ENCODE measurements around the gene THSD7B. TPM values are rescaled to one million over a fixed set of nuclear protein-coding genes. Genes with fewer than 3 reads are reported as not detected.

THSD7B gene
- total RNA-seq, 2 donors from 2014 or later: 0.51 to 5.4 TPM

GRCh38 chr2:137167651-137168050 is 402.3 kb downstream of the THSD7B start:
- WGBS: 79% methylated on average over 3 of the region's 3 CpGs
- Histone ChIP-seq H3K4me3 (no peak overlapping the region), H3K27me3 (replicated peaks; ENCODE audit: insufficient read depth) (no peaks in the 10 kb centered on the region), H3K27ac (no peak overlapping the region), H3K4me1 (replicated peaks) (no peaks in the 10 kb centered on the region), H3K36me3 (no peaks in the 10 kb centered on the region), H3K9me3 (no peaks in the 10 kb centered on the region)
- DNase-seq (ENCODE audit: low spot score): no peak
- TF ChIP-seq POLR2A (IDR thresholded peaks at IDR 0.05) (no peak), POLR2AphosphoS5 (IDR thresholded peaks at IDR 0.05) (no peak), CTCF (IDR thresholded peaks at IDR 0.05) (no peak)
- intact Hi-C loops (cut with DNase I): no loop called here

GRCh38 chr2:137168552-137168951 is 403.2 kb downstream of the THSD7B start:
- Histone ChIP-seq H3K4me1 (replicated peaks) (no peaks in the 10 kb centered on the region), H3K4me3 (no peak overlapping the region), H3K36me3 (no peaks in the 10 kb centered on the region), H3K9me3 (no peaks in the 10 kb centered on the region), H3K27ac (no peak overlapping the region), H3K27me3 (replicated peaks; ENCODE audit: insufficient read depth) (no peaks in the 10 kb centered on the region)
- 13% methylated on average over 4 of the region's 4 CpGs for WGBS
- intact Hi-C loops (cut with DNase I): no loop called here
- no peak for DNase-seq (ENCODE audit: low spot score)
- TF ChIP-seq CTCF (IDR thresholded peaks at IDR 0.05) (no peak), POLR2AphosphoS5 (IDR thresholded peaks at IDR 0.05) (no peak), POLR2A (IDR thresholded peaks at IDR 0.05) (no peak)

GRCh38 chr2:137172162-137172561 is 406.8 kb downstream of the THSD7B start:
- H3K9me3 ChIP-seq: no peaks in the 10 kb centered on the region
- intact Hi-C loops (cut with DNase I): no loop called here
- no peak overlapping the region for H3K27ac ChIP-seq
- H3K27me3 ChIP-seq (replicated peaks; ENCODE audit: insufficient read depth): no peaks in the 10 kb centered on the region
- no peaks in the 10 kb centered on the region for H3K36me3 ChIP-seq
- no peak for DNase-seq (ENCODE audit: low spot score)
- H3K4me1 ChIP-seq (replicated peaks): no peaks in the 10 kb centered on the region
- TF ChIP-seq POLR2AphosphoS5 (IDR thresholded peaks at IDR 0.05): no peak
- TF ChIP-seq POLR2A (IDR thresholded peaks at IDR 0.05): no peak
- no peak for TF ChIP-seq CTCF (IDR thresholded peaks at IDR 0.05)
- 36% methylated on average over 1 of the region's 1 CpG for WGBS
- H3K4me3 ChIP-seq: no peak overlapping the region

- no peaks in the 10 kb centered on the region for H3K9me3 ChIP-seq
- no peaks in the 10 kb centered on the region for H3K27me3 ChIP-seq (replicated peaks; ENCODE audit: insufficient read depth)
- H3K4me3 ChIP-seq: no peak overlapping the region
- intact Hi-C loops (cut with DNase I): no loop called here
- TF ChIP-seq CTCF (IDR thresholded peaks at IDR 0.05): no peak
- TF ChIP-seq POLR2AphosphoS5 (IDR thresholded peaks at IDR 0.05): no peak
- no peak for TF ChIP-seq POLR2A (IDR thresholded peaks at IDR 0.05)
- no peaks in the 10 kb centered on the region for H3K36me3 ChIP-seq
- no peak for DNase-seq (ENCODE audit: low spot score)
- no peaks in the 10 kb centered on the region for H3K4me1 ChIP-seq (replicated peaks)
- WGBS: 72% methylated on average over 3 of the region's 3 CpGs
- H3K27ac ChIP-seq: no peak overlapping the region
Observed at GRCh38 chr2:137173463-137173862, 408.1 kb downstream of the THSD7B start.

- Histone ChIP-seq H3K9me3 (no peaks in the 10 kb centered on the region), H3K4me3 (no peak overlapping the region), H3K27ac (no peak overlapping the region), H3K27me3 (replicated peaks; ENCODE audit: insufficient read depth) (no peaks in the 10 kb centered on the region), H3K36me3 (no peaks in the 10 kb centered on the region), H3K4me1 (replicated peaks) (no peaks in the 10 kb centered on the region)
- TF ChIP-seq POLR2A (IDR thresholded peaks at IDR 0.05) (no peak), POLR2AphosphoS5 (IDR thresholded peaks at IDR 0.05) (no peak), CTCF (IDR thresholded peaks at IDR 0.05) (no peak)
- DNase-seq (ENCODE audit: low spot score): no peak
- intact Hi-C loops (cut with DNase I): no loop called here
- WGBS: 77% methylated on average over 1 of the region's 1 CpG
Observed at GRCh38 chr2:137175246-137175645, 409.9 kb downstream of the THSD7B start.

All from prostate gland (tissue), 2 donors.